Ecto neural progenitor cell (in vitro differentiated cells): ENCODE measurements around the gene PM20D2.
"Not testable (repeated sequence)": the region's sequence is repeated elsewhere in the genome, so short reads cannot be mapped to it uniquely, and the experiment has no call there.

Experiments used
- DNase-seq: peaks from one replicate; pipeline ENCODE4 v3.0.0-alpha.2; 2018; ENCODE audit warnings: low spot score

PM20D2 gene, protein sequence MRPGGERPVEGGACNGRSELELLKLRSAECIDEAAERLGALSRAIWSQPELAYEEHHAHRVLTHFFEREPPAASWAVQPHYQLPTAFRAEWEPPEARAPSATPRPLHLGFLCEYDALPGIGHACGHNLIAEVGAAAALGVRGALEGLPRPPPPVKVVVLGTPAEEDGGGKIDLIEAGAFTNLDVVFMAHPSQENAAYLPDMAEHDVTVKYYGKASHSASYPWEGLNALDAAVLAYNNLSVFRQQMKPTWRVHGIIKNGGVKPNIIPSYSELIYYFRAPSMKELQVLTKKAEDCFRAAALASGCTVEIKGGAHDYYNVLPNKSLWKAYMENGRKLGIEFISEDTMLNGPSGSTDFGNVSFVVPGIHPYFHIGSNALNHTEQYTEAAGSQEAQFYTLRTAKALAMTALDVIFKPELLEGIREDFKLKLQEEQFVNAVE

GRCh38 chr6:89145956-89146717, at the start of gene PM20D2:
PM20D2 (plus strand) TSS chr6:89146055; CDS start chr6:89146145, 90 bp downstream.
- DNase-seq: peak; percentile 76

GRCh38 chr6:89098461-89098860, 47.4 kb upstream of the PM20D2 start:
- DNase-seq: no peak

DNA sequence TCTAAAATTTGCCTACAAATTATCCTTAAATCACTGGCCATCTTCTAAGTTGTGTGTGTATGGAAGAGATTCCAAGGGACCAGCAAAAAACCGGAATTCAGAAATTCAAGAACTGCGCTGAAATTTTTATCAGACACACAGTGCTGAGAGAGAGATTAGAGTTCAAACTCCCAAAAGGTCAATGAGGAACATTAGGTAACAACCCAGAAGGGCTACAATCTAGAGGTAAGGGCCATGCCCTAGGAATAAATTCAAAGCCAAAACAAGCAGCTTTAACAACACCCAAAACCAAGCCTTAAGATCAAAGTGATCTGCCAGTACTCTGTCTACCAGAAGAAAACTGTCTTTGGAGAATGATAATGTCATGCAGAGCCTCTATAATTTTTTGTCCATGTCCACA, 45.7 kb upstream of the PM20D2 start:
- no peak for DNase-seq

DNA sequence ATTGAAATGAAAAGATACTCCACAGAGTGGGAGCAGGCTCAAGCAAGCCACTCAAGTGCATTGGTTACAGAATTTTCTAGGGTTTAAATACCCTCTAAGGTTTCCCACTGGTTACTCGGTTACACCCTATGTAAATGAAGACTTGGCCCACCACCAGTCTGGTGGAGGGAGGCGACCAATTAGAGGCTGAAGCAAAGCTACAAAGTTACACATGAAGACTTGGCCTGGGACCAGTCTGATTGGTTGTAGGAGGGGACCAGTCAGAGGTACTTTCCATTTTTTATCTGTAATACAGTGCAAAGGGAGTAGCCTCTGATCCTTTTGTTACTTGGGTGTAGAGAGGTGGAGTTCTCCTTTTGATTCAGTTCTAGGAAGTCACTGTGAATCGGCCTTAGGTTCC, 35.6 kb upstream of the PM20D2 start:
- DNase-seq: no peak

GRCh38 chr6:89111933-89112332, 33.9 kb upstream of the PM20D2 start:
- DNase-seq: no peak

DNA sequence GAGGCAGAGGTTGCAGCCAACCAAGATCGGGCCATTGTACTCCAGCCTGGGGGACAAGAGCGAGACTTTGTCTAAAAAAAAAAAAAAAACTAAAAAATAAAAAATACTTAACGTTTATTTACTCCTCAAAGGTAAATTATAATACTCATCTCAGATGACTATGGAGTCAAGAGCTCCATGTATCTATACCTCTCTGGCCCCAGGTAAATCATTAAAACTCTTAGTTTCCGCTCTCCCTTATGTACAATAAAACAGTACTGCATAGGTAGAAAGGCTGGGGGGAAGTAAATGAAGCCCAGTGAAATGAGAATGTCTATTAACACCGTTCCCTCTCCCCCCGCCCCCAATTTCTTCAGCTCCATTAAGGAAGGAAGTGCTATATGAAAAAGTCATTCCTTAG, 29.2 kb upstream of the PM20D2 start:
- DNase-seq: no peak

DNA sequence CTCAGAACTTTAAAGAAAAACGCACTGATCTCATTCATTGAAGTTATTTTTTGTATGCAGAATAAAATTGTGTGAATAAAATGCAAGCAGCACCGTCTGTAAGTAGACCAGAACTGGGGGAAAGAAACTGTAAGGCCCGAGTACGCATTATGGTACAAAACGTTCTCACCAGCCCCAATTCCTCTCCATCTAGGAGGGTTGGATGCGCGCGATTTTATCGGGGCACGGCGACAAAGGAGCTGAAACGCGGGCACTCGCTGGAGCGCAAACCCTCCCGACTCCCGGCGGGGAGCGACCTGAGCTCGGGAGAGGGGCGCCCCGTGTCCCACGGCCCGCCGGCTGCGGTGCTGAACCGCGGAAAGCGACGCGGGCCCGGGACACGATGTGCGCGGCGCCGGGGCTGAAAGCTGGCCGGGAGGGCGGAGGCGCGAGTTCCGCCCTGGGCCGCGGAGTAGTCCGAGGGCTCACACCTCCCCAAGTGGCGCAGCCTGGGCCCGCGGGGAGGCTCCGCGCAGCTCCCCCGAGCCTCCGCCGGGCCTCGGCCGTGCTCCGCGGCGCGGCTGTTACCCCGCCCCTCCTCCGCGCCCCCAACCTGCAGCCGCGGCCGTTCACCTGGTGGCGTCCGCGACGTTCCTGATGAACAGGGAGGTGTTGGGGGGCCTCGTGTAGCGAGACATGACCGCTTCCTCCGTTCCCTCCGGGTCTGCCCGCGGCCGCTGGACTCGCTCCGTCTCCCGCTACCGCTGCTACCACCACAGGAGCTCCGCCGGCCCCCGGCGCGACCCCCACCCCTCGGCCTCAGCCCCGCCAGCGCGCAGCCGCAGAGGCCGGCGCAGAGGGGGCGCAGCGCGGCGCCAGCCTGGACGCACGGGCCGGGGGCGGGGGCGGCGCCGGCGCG, 28.4 kb upstream of the PM20D2 start, which contains the start of gene SRSF12:
SRSF12 (minus strand) TSS at position 861 of the 898 bp plus-strand sequence; CDS start at position 677, 184 bp downstream.
- DNase-seq: peak; percentile 79

GRCh38 chr6:89118931-89119330, 26.9 kb upstream of the PM20D2 start:
- no peak for DNase-seq

GRCh38 chr6:89120371-89120770, 25.5 kb upstream of the PM20D2 start:
- no peak for DNase-seq

- no peak for DNase-seq
Measured at GRCh38 chr6:89121934-89122333, 23.9 kb upstream of the PM20D2 start.

- DNase-seq: peak; percentile 5
Measured at GRCh38 chr6:89122625-89123024, 23.2 kb upstream of the PM20D2 start.

DNA sequence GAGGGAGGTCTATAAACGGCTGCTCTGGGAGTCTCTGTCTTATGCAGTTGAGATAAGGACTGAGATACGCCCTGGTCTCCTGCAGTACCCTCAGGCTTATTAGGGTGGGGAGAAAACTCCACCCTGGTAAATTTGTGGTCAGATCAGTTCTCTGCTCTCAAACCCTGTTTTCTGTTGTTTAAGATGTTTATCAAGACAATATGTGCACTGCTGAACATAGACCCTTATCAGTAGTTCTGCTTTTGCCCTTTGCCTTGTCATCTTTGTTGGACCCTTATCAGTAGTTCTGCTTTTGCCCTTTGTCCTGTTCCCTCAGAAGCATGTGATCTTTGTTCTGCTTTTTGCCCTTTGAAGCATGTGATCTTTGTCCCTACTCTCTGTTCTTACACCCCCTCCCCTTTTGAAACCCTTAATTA, 17.6 kb upstream of the PM20D2 start:
- not testable (repeated sequence) for DNase-seq

- peak; percentile 15 for DNase-seq
Measured at GRCh38 chr6:89131599-89131998, 14.3 kb upstream of the PM20D2 start.

DNA sequence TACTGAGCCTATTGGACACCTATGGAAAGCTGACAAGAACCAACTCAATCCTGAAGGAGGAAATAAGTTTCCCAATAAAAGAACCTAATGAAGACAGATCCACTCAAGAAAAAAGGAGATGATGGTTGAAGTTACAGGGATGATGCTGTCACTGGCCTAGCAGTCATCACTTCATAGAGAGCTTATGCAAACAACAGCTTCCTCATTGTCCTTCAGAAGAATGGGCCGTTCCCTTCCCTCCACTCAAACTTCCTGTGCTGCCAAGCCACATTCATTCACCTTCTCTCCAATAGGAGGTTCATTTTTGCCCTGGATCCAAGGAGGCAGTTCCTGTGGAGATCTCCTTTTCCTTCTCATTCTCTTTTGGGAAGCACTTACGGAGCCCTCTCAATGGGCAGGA, 13.8 kb upstream of the PM20D2 start:
- no peak for DNase-seq

DNA sequence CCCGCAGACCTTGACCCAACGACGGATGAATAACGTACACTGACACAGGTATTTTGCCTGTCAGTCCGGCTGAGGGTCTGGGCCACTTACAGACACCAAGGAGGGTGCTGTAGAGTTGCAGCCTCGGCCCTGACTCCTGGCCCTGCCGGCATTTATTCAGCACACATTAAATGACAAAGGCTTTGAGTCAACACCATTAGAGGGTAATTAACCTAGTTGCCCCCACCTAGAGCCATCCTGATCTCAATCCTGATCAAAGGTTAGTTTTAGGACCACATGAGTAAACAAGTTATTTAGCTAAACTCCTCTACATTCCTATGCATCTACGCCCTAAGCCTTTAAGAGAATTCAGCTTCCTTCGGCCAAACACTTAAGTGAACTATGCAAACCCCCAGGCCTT, 11.9 kb upstream of the PM20D2 start:
- DNase-seq: no peak

- no peak for DNase-seq
Measured at GRCh38 chr6:89134723-89135122, 11.1 kb upstream of the PM20D2 start.

GRCh38 chr6:89138173-89138572, 7.7 kb upstream of the PM20D2 start:
- no peak for DNase-seq

GRCh38 chr6:89139509-89140346, 6.1 kb upstream of the PM20D2 start:
- DNase-seq: no peak

DNA sequence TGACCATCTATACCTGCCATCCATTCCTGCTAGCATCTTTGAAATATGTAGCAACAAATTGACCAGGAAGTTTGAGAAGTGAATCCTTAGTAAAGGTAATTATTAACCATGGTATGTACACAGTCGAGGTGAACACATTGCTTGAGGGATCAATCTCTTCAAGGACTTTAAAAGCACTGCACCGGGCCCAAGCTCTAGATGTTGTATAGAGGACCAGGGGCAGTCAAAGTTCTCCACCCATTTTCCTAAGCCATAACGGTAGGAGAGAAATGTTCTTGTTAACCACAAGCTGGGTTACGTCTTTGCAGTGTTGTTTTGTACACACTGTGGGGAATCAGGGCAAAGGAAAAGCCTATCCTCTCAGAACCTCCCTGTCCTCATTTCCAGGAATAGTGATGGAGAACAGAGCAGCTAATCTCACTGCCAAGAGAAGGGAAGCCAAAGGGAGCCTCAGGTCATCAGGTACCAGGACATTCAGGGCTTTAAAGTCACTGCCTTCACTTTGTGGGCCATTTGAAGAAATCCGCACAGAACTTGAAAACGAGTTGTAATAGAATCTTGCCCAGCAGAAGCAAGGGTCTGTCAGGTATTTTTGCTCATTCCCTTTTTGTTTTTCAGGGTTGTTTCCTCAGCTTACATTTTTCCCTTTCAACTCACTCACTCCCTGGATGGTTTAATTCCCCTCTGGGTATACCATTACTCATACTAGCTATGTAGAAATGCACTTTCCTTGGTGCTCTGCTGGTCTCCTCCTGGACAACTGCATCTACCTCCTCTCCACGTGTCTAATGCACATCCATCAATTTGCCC, 5.3 kb upstream of the PM20D2 start:
- no peak for DNase-seq

- DNase-seq: no peak
Measured at GRCh38 chr6:89144354-89144906, 1.4 kb upstream of the PM20D2 start.
